ENCODE results near the gene MACROH2A2. TPM values are rescaled to one million over a fixed set of nuclear protein-coding genes. Genes with fewer than 3 reads are reported as not detected.
"Not testable (repeated sequence)": the region's sequence is repeated elsewhere in the genome, so short reads cannot be mapped to it uniquely, and the experiment has no call there.

The MACROH2A2 gene
- total RNA-seq: 1 to 10 TPM; 6.3 to 7.4 TPM

GRCh38 chr10:70052462-70053217 is at the start of gene MACROH2A2:
TSS of gene MACROH2A2 (plus strand) at chr10:70052846. CDS start at chr10:70075659, 22,813 bp downstream.
- no peak within 1 kb of the TSS for H3K27ac Mint-ChIP-seq
- H3K4me1 Mint-ChIP-seq: peaks cover 8% of the 10 kb centered on the region
- H3K9me3 Mint-ChIP-seq (ENCODE audit: low read depth): no peaks in the 10 kb centered on the region
- DNase-seq: no peak
- H3K4me3 Mint-ChIP-seq: peak within 1 kb of the TSS; percentile 80
- H3K27me3 Mint-ChIP-seq: peaks cover 71% of the 10 kb centered on the region
- ATAC-seq: peak; percentile 55
- CTCF ChIA-PET: interaction anchor here (0.6 kb wide), 1 partner anchor 160 kb away, joined by 4 read pairs; no protein-coding TSS in a partner anchor
- H3K36me3 Mint-ChIP-seq: peaks cover 2% of the 10 kb centered on the region

- CTCF ChIA-PET: no interaction called here
- H3K36me3 Mint-ChIP-seq: no peaks in the 10 kb centered on the region
- peaks cover 2% of the 10 kb centered on the region for H3K9me3 Mint-ChIP-seq (ENCODE audit: low read depth)
- no peak overlapping the region for H3K4me3 Mint-ChIP-seq
- H3K27ac Mint-ChIP-seq: no peak overlapping the region
- no peak for DNase-seq
- ATAC-seq: no peak
- peaks cover 79% of the 10 kb centered on the region for H3K27me3 Mint-ChIP-seq
- H3K4me1 Mint-ChIP-seq: no peaks in the 10 kb centered on the region
Observed at GRCh38 chr10:70007116-70007820, 45.4 kb upstream of the MACROH2A2 start.

GRCh38 chr10:70031215-70031614 is 21.4 kb upstream of the MACROH2A2 start:
- Mint-ChIP-seq H3K36me3 (peaks cover 4% of the 10 kb centered on the region), H3K27ac (no peak overlapping the region), H3K9me3 (ENCODE audit: low read depth) (peaks cover 9% of the 10 kb centered on the region), H3K4me3 (no peak overlapping the region), H3K27me3 (peaks cover 40% of the 10 kb centered on the region), H3K4me1 (no peaks in the 10 kb centered on the region)
- CTCF ChIA-PET: no interaction called here
- no peak for DNase-seq
- ATAC-seq: no peak

DNA sequence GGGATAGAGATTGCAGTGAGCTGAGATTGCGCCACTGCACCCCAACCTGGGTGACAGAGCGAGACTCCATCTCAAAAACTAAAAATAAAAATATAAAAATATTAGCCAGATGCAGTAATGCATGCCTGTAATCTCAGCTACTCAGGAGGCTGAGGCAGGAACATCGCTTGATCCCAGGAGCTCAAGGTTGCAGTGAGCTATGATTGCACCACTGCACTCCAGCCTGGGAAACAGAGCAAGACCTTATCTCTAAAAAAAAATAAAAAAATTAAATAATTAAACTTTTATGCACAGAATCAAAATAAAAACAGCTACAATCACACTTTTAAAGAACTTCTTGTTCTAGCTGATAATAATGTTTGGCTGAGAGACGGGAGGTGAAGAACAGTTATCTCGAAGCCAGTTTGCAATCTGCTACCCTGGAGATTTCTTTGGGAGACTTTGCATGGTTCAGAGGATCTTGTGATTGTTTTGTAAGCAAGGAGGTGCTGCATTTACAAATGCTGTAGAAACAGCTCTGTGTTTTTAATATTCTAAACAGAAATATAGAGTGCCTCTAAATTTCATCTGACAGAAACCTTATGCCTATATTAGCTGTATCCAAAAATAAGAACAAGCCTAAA is 19.9 kb upstream of the MACROH2A2 start:
- CTCF ChIA-PET: no interaction called here
- DNase-seq: no peak
- no peak for ATAC-seq
- Mint-ChIP-seq H3K9me3 (ENCODE audit: low read depth) (peaks cover 9% of the 10 kb centered on the region), H3K4me1 (no peaks in the 10 kb centered on the region), H3K36me3 (peaks cover 4% of the 10 kb centered on the region), H3K27ac (no peak overlapping the region), H3K27me3 (peaks cover 36% of the 10 kb centered on the region), H3K4me3 (no peak overlapping the region)

- peaks cover 6% of the 10 kb centered on the region for H3K36me3 Mint-ChIP-seq
- H3K27ac Mint-ChIP-seq: no peak overlapping the region
- H3K27me3 Mint-ChIP-seq: peaks cover 35% of the 10 kb centered on the region
- H3K4me1 Mint-ChIP-seq: peaks cover 5% of the 10 kb centered on the region
- no peak for DNase-seq
- CTCF ChIA-PET: interaction anchor here (1.0 kb wide), 1 partner anchor 76 kb away, joined by 3 read pairs; no protein-coding TSS in a partner anchor
- H3K9me3 Mint-ChIP-seq (ENCODE audit: low read depth): peaks cover 12% of the 10 kb centered on the region
- ATAC-seq: no peak
- H3K4me3 Mint-ChIP-seq: no peak overlapping the region
Observed at GRCh38 chr10:70034232-70034631, 18.4 kb upstream of the MACROH2A2 start.

DNA sequence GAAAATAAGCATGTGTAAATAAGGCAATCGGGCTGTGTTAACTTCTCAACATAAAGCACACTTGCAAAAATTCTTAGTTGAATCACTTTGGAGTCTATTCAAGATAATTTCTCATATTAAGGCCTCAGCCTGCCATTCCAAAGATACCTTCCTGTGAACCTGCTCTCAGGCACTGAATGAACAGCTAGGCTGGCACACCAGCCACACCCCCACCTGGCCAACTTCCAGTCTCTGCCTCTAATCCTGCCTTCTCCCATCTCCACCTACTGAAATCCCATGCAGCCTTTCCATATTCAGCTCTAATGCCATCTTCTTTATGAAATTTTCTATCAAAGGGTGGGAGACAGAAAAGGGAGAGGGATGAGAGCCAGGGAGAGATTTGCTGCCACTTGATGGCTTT is 17.1 kb upstream of the MACROH2A2 start:
- ATAC-seq (no peak), DNase-seq (no peak)
- no peak overlapping the region for H3K27ac Mint-ChIP-seq
- peaks cover 30% of the 10 kb centered on the region for H3K27me3 Mint-ChIP-seq
- peaks cover 12% of the 10 kb centered on the region for H3K9me3 Mint-ChIP-seq (ENCODE audit: low read depth)
- H3K4me3 Mint-ChIP-seq: no peak overlapping the region
- H3K36me3 Mint-ChIP-seq: peaks cover 4% of the 10 kb centered on the region
- H3K4me1 Mint-ChIP-seq: peaks cover 5% of the 10 kb centered on the region
- CTCF ChIA-PET: no interaction called here

- Mint-ChIP-seq H3K9me3 (ENCODE audit: low read depth) (peaks cover 7% of the 10 kb centered on the region), H3K36me3 (peaks cover 4% of the 10 kb centered on the region), H3K27ac (no peak overlapping the region), H3K4me3 (no peak overlapping the region), H3K27me3 (peaks cover 30% of the 10 kb centered on the region), H3K4me1 (peaks cover 5% of the 10 kb centered on the region)
- ATAC-seq: no peak
- no peak for DNase-seq
- CTCF ChIA-PET: interaction anchor here (0.6 kb wide), 1 partner anchor 63 kb away, joined by 3 read pairs; no protein-coding TSS in a partner anchor
Observed at GRCh38 chr10:70038923-70039322, 13.7 kb upstream of the MACROH2A2 start.

GRCh38 chr10:70041016-70041415 is 11.6 kb upstream of the MACROH2A2 start:
- DNase-seq (no peak), ATAC-seq (no peak)
- H3K4me3 Mint-ChIP-seq: no peak overlapping the region
- H3K9me3 Mint-ChIP-seq (ENCODE audit: low read depth): peaks cover 9% of the 10 kb centered on the region
- H3K27me3 Mint-ChIP-seq: peaks cover 18% of the 10 kb centered on the region
- H3K27ac Mint-ChIP-seq: no peak overlapping the region
- peaks cover 4% of the 10 kb centered on the region for H3K36me3 Mint-ChIP-seq
- CTCF ChIA-PET: no interaction called here
- peaks cover 5% of the 10 kb centered on the region for H3K4me1 Mint-ChIP-seq

DNA sequence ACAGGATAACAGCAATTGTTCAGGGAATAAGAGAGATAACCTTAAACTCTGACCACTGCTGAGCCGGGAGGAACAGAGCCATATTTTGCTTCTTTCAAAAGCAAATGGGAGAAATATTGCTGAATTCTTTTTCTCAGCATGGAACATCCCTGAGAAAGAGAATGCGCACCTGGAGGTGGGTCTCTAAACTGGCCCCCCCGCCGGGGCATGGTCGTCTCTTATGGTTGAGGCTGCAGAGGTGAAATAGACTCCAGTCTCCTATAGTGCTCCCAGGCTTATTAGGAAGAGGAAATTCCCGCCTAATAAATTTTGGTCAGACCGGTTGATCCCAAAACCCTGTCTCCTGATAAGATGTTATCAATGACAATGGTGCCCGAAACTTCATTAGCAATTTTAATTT is 10.9 kb upstream of the MACROH2A2 start:
- ATAC-seq; DNase-seq; H3K9me3 Mint-ChIP-seq (ENCODE audit: low read depth); H3K4me1 Mint-ChIP-seq; H3K4me3 Mint-ChIP-seq; CTCF ChIA-PET; H3K36me3 Mint-ChIP-seq; H3K27ac Mint-ChIP-seq: not testable (repeated sequence)
- peaks cover 15% of the 10 kb centered on the region for H3K27me3 Mint-ChIP-seq

DNA sequence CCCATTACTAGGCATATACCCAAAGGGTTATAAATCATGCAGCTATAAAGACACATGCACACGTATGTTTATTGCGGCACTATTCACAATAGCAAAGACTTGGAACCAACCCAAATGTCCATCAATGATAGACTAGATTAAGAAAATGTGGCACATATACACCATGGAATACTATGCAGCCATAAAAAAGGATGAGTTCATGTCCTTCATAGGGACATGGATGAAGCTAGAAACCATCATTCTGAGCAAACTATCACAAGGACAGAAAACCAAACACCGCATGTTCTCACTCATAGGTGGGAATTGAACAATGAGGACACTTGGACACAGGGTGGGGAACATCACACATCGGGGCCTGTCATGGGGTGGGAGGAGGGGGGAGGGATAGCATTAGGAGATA is 5.6 kb upstream of the MACROH2A2 start:
- CTCF ChIA-PET; H3K27ac Mint-ChIP-seq; H3K4me3 Mint-ChIP-seq; ATAC-seq; H3K4me1 Mint-ChIP-seq; H3K9me3 Mint-ChIP-seq (ENCODE audit: low read depth); H3K36me3 Mint-ChIP-seq; DNase-seq: not testable (repeated sequence)
- peaks cover 45% of the 10 kb centered on the region for H3K27me3 Mint-ChIP-seq

DNA sequence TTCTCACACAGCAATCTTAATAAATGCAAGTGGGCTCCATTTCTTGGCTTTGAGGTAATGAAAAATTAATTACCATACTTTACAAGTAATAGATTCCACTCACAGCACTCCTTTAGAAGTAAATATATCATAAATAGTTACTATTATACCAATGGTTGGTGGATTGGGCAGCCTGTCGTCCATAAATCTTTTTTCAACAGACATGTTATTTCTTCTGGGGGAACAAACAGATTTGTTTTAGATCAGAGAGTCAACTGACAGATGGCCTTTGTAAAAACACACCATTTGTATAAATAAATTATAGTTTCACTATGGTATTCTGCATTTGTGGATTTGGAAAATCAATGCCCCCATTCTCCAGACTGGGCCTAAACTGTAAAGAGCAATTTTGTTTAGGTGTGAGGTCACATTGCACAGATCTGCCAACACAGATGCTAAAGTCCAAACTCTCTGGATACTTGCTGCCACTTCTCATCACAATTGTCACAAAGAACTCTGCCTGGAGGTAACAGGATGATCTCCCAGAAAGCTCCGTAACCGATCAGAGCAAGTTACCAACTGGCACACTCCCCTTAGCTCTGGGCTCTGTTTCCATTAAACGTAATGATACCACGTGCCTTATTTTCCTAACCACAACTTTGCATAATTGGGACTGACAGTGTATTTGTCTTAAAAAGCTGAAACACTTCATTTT is 4.5 kb upstream of the MACROH2A2 start:
- DNase-seq (no peak), ATAC-seq (no peak)
- H3K9me3 Mint-ChIP-seq (ENCODE audit: low read depth): peaks cover 2% of the 10 kb centered on the region
- H3K27ac Mint-ChIP-seq: no peak overlapping the region
- CTCF ChIA-PET: no interaction called here
- H3K4me1 Mint-ChIP-seq: peaks cover 6% of the 10 kb centered on the region
- H3K27me3 Mint-ChIP-seq: peaks cover 47% of the 10 kb centered on the region
- no peak overlapping the region for H3K4me3 Mint-ChIP-seq
- no peaks in the 10 kb centered on the region for H3K36me3 Mint-ChIP-seq

DNA sequence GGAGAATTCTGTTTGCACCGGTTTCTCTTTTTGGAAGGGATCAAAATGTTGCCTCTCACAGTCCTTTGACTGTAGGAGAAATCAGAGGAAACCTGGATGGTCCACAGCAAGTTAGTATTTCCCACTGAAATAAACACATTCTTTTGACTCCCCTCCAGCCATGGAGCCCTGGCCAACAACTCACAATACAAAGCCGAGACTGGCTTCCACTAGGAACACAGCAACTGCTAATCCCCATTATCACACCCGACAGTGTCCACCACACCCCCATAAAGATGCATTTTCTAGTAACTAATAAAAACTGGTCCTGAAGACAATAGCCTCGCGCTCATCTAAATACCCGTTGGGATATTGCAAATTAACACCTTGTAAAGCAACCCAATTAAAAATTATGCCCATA is 798 bp upstream of the MACROH2A2 start:
- H3K27ac Mint-ChIP-seq: no peak overlapping the region
- H3K27me3 Mint-ChIP-seq: peaks cover 67% of the 10 kb centered on the region
- peaks cover 2% of the 10 kb centered on the region for H3K36me3 Mint-ChIP-seq
- CTCF ChIA-PET: interaction anchor here (0.6 kb wide), 1 partner anchor 160 kb away, joined by 4 read pairs; no protein-coding TSS in a partner anchor
- H3K4me3 Mint-ChIP-seq: peak overlapping the region; percentile 80
- H3K4me1 Mint-ChIP-seq: peaks cover 8% of the 10 kb centered on the region
- H3K9me3 Mint-ChIP-seq (ENCODE audit: low read depth): no peaks in the 10 kb centered on the region
- ATAC-seq: no peak
- DNase-seq: no peak

DNA sequence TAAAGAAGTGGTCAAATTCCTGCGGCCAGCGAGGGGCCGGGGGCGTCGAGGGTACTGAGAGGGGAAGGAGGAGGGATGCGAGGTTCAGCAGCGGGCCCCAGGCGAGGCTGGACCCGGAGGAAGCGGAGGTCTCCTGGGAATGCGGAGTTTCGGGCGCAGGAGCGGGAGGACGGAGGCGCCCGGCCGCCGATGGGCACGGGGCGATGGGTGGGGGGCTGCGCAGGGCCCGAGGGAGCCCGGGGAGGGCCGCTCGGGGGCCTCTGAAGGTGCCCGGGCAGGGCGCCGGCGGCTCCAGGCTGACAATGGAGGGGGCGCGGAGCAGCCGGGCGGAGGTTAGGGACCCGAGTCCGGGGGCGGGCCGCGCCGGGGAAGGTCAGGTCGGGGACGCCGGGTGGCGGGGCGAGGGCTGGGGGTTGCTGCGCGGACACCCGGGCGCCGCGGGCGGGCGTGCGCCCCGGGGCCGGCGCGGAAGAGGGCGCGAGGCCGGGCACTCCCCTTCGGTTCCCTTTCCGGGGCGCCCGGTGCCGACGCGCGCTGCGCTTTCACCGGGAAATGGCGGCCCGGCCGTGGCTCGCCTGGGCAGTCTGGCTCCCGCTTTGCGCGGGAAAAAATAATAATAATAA is 683 bp downstream of the MACROH2A2 start:
- Mint-ChIP-seq H3K36me3 (peaks cover 2% of the 10 kb centered on the region), H3K9me3 (ENCODE audit: low read depth) (no peaks in the 10 kb centered on the region), H3K4me3 (peak overlapping the region; percentile 80), H3K27me3 (peaks cover 70% of the 10 kb centered on the region), H3K4me1 (peaks cover 8% of the 10 kb centered on the region), H3K27ac (no peak overlapping the region)
- CTCF ChIA-PET: interaction anchor here (1.6 kb wide), 1 partner anchor 48 kb away, joined by 3 read pairs; no protein-coding TSS in a partner anchor
- peak; percentile 74 for ATAC-seq
- no peak for DNase-seq

Data from activated CD8-positive, alpha-beta memory T cell treated with anti-CD3 and anti-CD28 coated beads, Interleukin-2, amount 10 ng/mL, durations not matched to agents 7 days and 5 days (primary cell).